Thoracic aorta (tissue), 2 donors: ENCODE data around the gene ALMS1. TPM values are rescaled to one million over a fixed set of nuclear protein-coding genes. Genes with fewer than 3 reads are reported as not detected.

ENCODE experiments used
- ATAC-seq: fragments of 150-250 bp; one replicate; pipeline ENCODE4 v1.8.0; 2017; ENCODE audit warnings: low read depth; ENCODE audit not compliant: insufficient number of reproducible peaks, low FRiP score
- DNase-seq: peaks from one replicate; pipeline ENCODE4 v3.0.0-alpha.2; 2020; ENCODE audit warnings: low spot score
- H3K27ac ChIP-seq, 2 donors: fragments of 200-600 bp; sonication (generic); 1 replicate in 1 of 2; 2 replicates in 1 of 2; pipeline ENCODE4 v1.5.1; 2016; ENCODE audit warnings: mild to moderate bottlenecking in 2 of 2, moderate library complexity in 2 of 2
- H3K27me3 ChIP-seq: fragments of 200-600 bp; sonication (generic); replicated peaks from 2 replicates; pipeline ENCODE4 v1.6.0; 2016; ENCODE audit warnings: mild to moderate bottlenecking; ENCODE audit not compliant: insufficient read depth
- H3K36me3 ChIP-seq: fragments of 200-600 bp; sonication (generic); one replicate; pipeline ENCODE4 v1.5.1; 2016
- H3K4me1 ChIP-seq, 2 donors: fragments of 200-600 bp; sonication (generic); 1 replicate in 1 of 2; 2 replicates in 1 of 2; pipeline versions ENCODE4 v1.5.1 to v1.6.0; 2016; ENCODE audit warnings: low read depth in 2 of 2, mild to moderate bottlenecking in 1 of 2; ENCODE audit not compliant: control insufficient read depth in 1 of 2
- H3K4me3 ChIP-seq: fragments of 200-600 bp; sonication (generic); 2 replicates; pipeline ENCODE4 v1.5.1; 2016; ENCODE audit warnings: mild to moderate bottlenecking
- H3K9me3 ChIP-seq: fragments of 200-600 bp; sonication (generic); 2 replicates; pipeline ENCODE4 v1.5.1; 2016
- CTCF ChIP-seq: fragments of 200-600 bp; sonication (generic); IDR thresholded peaks from one replicate; pipeline ENCODE4 v1.5.1; 2019; ENCODE audit warnings: antibody characterized with exemption
- total RNA-seq, 2 donors: library from RNA; depleted of rRNA; stranded (reverse); fragments of >200 nt; gene quantifications; one replicate each; pipeline versions ENCODE4 v1.1.0 to v1.2.3, GENCODE V29; 2016

ALMS1 gene
- total RNA-seq, 2 donors from 2014 or later = 30.7 to 41.6 TPM

- Histone ChIP-seq H3K27ac (no peak overlapping the region), H3K4me1 (no peaks in the 10 kb centered on the region), H3K9me3 (peaks cover 15% of the 10 kb centered on the region), H3K4me3 (no peak overlapping the region), H3K27me3 (no peaks in the 10 kb centered on the region), H3K36me3 (no peaks in the 10 kb centered on the region)
- TF ChIP-seq CTCF = no peak
- no peak for DNase-seq
- no peak for ATAC-seq
These were observed 18.8 kb downstream of the ALMS1 start for GRCh38 chr2:73404409-73404808.

- ATAC-seq (no peak), DNase-seq (no peak)
- H3K36me3 ChIP-seq = no peaks in the 10 kb centered on the region
- peaks cover 15% of the 10 kb centered on the region for H3K9me3 ChIP-seq
- no peak overlapping the region for H3K4me3 ChIP-seq
- TF ChIP-seq CTCF = no peak
- H3K4me1 ChIP-seq = no peaks in the 10 kb centered on the region
- no peaks in the 10 kb centered on the region for H3K27me3 ChIP-seq
- H3K27ac ChIP-seq = no peak overlapping the region
These were observed 21.4 kb downstream of the ALMS1 start for GRCh38 chr2:73406996-73407395.

GRCh38 chr2:73408198-73408597, 22.6 kb downstream of the ALMS1 start:
- no peak for DNase-seq
- H3K9me3 ChIP-seq = peaks cover 12% of the 10 kb centered on the region
- no peak overlapping the region for H3K27ac ChIP-seq
- H3K27me3 ChIP-seq = no peaks in the 10 kb centered on the region
- no peaks in the 10 kb centered on the region for H3K36me3 ChIP-seq
- TF ChIP-seq CTCF = no peak
- H3K4me1 ChIP-seq = no peaks in the 10 kb centered on the region
- ATAC-seq = no peak
- no peak overlapping the region for H3K4me3 ChIP-seq

GRCh38 chr2:73414696-73415095, 29.1 kb downstream of the ALMS1 start:
- Histone ChIP-seq H3K4me1 (peaks cover 3 to 10% of the 10 kb centered on the region in 2 donors), H3K27me3 (no peaks in the 10 kb centered on the region), H3K27ac (no peak overlapping the region), H3K9me3 (no peaks in the 10 kb centered on the region), H3K4me3 (no peak overlapping the region), H3K36me3 (no peaks in the 10 kb centered on the region)
- DNase-seq = no peak
- no peak for ATAC-seq
- TF ChIP-seq CTCF = no peak

GRCh38 chr2:73415906-73416305, 30.3 kb downstream of the ALMS1 start:
- Histone ChIP-seq H3K4me3 (no peak overlapping the region), H3K4me1 (peaks cover 3 to 10% of the 10 kb centered on the region in 2 donors), H3K27ac (no peak overlapping the region), H3K27me3 (no peaks in the 10 kb centered on the region), H3K9me3 (no peaks in the 10 kb centered on the region), H3K36me3 (no peaks in the 10 kb centered on the region)
- no peak for TF ChIP-seq CTCF
- DNase-seq (no peak), ATAC-seq (no peak)
